Prostate gland (tissue), 2 donors: ENCODE results near the gene AOPEP.

ENCODE experiments used
- POLR2A ChIP-seq: fragments of 450-650 bp; IDR thresholded peaks from one replicate; pipeline ENCODE4 v1.6.1; 2016; ENCODE audit warnings: antibody characterized with exemption, mild to moderate bottlenecking
- POLR2AphosphoS5 ChIP-seq: sonication (generic); formaldehyde crosslinking; IDR thresholded peaks from one replicate; pipeline ENCODE4 v1.6.1; 2017; ENCODE audit warnings: antibody characterized with exemption
- TF ChIP-seq, protein P1 (sequence below), 4 experiments: fragments of 200-600 bp in 2 of 4; fragments of 450-650 bp in 2 of 4; sonication (generic) in 2 of 4; IDR thresholded peaks; 1 replicate in 3 of 4; 2 replicates in 1 of 4; pipeline ENCODE4 v1.5.1; 2016 to 2019; ENCODE audit warnings: antibody characterized with exemption in 4 of 4, mild to moderate bottlenecking in 2 of 4, moderate library complexity in 2 of 4

DNA sequence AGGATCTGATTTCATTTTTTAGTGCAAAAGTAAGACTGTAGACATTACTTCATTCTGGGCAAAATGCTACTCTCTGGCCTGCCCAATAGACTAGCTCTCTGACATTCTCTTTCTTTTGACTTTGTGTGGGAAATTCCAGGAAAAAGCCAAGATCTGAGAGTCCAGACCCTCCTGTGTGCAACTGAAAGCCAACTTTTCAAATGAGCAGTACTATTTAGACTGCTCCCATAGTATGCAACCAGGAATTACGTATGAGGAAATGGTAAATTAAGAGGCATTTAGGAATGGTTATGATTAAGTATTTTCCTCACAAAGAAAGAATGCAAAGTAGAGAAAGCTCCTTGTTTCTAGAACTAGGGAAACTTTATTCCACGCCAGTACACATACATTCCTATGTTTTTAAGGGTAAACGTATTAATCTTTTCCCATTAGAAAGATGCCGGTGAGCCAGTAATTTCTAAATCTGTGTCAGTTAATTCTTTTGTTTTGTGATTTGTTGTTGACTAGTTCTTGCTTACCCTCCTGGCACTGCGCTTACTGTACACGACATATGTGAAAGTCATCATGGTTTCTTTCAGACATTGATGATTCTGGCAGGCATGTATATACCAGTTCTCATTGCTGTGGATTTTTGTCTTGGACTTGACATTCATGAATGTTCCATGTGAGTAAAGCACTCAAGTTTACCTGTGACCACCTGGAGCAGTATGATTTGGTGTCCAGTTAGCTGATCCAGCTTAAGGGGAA is 56.0 kb downstream of the AOPEP start:
- TF ChIP-seq, protein P1, sequence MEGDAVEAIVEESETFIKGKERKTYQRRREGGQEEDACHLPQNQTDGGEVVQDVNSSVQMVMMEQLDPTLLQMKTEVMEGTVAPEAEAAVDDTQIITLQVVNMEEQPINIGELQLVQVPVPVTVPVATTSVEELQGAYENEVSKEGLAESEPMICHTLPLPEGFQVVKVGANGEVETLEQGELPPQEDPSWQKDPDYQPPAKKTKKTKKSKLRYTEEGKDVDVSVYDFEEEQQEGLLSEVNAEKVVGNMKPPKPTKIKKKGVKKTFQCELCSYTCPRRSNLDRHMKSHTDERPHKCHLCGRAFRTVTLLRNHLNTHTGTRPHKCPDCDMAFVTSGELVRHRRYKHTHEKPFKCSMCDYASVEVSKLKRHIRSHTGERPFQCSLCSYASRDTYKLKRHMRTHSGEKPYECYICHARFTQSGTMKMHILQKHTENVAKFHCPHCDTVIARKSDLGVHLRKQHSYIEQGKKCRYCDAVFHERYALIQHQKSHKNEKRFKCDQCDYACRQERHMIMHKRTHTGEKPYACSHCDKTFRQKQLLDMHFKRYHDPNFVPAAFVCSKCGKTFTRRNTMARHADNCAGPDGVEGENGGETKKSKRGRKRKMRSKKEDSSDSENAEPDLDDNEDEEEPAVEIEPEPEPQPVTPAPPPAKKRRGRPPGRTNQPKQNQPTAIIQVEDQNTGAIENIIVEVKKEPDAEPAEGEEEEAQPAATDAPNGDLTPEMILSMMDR (IDR thresholded peaks at IDR 0.05) = no peak
- TF ChIP-seq POLR2AphosphoS5 (no peak), POLR2A (no peak)
